ENCODE results near the gene SERPINB6.
"Not testable (repeated sequence)": the region's sequence is repeated elsewhere in the genome, so short reads cannot be mapped to it uniquely, and the experiment has no call there.

SERPINB6 gene

DNA sequence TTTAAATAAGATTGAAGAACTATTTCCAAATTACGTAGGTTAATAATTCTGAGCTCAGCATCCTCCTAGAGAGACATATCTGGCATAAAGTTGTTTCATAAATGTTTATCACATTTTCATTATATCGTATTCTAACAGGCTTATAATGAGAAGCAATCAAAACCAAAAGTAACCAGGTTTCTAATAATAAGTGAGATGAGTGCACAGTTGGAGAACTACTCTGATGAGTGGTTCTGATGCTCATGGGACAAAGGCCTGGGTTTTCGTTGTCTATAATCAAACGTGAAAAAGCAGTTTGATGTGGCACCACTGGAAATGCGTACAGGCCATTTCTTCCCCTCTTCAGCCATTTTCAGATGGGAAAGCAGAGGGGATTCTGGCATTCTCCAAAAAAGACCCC lies 4.7 kb upstream of the SERPINB6 start:
- DNase-seq: no peak

DNA sequence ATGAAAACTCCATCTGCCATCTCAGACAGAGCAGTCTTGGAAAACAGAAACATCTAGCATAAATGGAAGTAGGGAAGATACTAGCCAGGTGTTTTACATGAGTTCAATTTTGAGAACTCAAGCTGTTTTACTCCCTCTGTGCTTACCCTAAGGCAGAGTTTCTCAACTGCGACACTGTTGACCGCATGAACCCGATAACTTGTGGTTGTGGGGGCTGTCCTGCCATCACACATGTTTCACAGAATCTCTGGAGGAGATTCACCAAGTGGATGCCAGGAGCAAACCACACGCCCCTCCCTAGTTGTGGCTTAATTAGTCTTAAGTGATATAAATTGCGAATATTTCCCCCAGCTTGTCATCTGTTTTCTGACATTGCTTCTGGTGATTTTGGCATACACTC lies 2.3 kb upstream of the SERPINB6 start:
- DNase-seq: no peak

DNA sequence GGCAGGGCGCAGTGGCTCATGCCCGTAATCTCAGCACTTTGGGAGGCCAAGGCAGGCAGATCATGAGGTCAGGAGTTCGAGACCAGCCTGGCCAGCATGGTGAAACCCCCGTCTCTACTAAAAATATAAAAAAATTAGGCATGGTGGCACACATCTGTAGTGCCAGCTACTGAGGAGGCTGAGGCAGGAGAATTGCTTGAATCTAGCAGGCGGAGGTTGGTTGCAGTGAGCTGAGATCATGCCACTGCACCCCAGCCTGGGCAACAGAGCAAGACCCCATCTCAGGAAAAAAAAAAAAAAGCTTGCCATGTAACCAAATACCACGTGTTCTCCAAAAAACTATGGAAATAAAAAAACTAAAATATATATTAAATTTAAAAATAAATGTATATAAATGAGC lies 1.8 kb upstream of the SERPINB6 start:
- not testable (repeated sequence) for DNase-seq

DNA sequence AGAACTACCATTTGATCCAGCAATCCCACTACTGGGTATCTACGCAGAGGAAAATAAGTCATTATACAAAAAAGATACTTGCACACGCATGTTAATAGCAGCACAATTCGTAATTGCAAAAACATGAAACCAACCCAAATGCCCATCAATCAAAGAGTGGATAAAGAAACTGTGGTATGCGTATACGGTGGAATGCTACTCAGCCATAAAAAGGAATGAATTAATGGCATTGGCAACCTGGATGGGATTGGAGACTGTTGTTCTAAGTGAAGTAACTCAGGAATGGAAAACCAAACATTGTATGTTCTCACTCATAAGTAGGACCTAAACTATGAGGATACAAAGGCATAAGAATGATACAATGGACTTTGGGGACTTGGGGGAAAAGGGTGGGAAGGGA lies 1.3 kb upstream of the SERPINB6 start:
- not testable (repeated sequence) for DNase-seq

DNA sequence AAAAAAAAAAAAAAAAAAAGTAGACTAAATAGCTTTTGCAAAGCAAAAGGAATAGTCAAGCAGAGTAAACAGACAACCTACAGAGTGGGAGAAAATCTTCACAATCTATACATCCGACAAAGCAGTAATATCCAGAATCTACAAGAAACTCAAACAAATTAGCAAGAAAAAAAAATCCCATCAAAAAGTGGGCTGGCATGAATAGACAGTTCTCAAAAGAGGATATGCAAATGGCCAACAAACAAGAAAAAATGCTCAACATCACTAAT lies 786 bp upstream of the SERPINB6 start:
- DNase-seq: not testable (repeated sequence)

DNA sequence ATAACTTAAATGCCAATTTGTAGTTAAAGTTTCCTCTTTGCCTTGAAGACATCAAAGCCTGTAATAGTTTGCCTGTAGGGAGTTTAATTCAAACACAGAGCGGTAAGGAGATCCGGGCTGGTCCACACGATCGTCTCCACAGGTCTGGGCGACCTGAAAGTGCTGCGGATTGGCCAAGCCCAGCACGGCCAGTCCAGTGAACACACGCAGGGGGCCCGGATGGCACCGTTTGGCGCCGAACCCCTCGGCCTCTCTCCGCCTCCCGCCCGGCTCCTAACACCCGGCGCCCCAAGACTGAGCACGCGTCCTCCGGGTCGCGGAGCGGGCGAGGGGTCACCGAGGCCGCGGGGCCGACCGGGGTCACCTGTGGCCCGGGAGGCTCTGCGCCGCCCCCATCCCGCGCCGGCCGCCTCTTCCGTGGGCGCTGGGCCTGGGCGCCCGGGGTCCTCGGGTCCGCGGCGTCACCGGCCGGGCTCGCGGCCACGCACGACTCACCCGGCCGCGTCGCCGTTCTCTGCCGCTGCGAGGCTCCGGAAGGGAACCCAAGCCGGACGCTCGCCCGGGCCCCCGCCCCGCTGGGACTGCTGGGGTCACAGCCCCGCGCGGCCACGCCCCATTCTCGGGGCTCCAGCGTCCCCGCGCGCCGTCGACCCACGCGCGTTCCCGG lies 481 bp downstream of the SERPINB6 start:
- peak; percentile 82 for DNase-seq

DNA sequence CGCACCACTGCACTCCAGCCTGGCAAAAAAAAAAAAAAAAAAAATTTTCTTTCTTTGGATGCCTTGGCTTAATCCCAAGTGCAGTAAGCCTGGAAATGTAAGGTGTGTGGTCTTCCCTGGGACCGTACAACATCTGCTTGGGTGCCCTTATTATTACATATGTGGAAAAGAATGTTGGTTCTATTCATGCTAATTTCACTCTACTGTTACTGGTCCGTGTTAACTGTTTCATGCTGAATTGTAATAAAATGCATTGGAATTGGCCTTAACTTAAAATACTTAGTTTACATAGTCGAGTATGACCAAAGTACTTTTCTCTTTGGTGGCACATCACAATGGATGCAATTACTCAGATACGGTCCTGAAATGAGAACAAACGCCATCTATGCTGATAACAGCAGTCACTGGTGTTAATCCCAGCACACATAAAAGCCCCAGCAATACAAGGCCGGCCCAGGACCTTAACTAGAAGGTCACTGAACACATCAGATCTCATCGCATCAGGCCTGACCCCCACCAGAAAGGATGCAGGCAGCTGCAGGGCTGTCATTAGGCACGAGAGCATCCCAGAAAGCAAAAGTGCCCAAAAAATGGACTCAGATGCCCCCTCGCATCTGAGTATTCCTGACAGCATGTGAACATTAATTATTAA lies 1.2 kb downstream of the SERPINB6 start:
- no peak for DNase-seq

DNA sequence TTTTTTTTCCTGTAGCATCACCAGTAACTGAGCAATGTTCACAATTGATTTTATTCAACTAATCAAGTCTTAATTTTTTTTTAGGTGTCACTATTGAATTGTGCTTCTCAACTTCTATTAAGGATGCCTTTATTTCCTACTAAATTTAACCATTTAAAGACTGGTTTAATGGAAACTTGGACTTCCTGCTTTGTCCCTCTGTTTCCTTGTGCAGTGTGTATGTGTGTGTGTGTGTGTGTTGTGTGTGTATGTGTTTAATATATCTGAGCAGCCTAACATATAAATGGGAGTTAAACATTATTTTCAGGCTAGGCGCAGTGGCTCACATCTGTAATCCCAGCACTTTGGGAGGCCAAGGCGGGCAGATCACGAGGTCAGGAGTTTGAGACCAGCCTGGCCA lies 1.8 kb downstream of the SERPINB6 start:
- no peak for DNase-seq

DNA sequence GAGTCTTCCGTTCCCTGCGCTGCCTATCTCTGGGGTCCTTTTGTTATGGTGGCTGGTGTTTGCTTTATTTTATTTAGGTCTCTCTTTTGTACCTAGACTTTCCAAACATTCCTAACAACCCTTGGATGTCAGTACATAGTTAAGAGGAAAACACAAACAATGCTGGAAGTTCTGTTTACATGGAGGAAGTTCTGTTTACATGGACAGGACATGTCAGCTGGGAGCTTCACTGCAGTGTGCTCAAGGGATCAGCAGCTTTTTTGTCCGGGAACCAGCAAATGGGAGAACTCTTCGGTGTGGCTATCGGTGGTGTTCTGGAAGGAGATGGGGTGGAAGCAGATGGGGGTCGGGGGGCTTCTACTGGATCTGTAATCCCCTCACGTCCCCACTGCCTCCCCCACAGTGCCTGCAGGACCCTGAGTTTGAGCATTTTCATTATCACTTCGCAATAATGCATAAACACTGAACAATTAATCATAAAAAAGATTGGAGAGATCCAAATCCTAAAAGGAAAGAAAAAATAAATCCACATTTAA lies 2.7 kb downstream of the SERPINB6 start:
- DNase-seq: no peak

DNA sequence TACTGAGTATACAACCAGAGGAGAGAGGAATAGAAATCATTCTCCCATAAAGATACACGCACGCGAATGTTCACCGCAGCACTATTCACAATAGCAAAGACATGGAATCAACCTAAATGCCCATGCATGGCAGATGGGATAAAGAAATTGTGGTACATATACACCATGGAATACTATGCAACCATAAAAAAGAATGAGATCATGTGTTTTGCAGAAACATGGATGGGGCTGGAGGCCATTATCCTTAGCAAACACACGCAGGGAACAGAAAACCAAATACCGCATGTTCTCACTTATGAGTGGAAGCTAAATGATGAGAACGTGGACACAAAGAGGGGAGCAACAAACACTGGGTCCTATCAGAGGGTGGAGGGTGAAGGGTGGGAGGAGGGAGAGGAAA lies 3.4 kb downstream of the SERPINB6 start:
- no peak for DNase-seq

DNA sequence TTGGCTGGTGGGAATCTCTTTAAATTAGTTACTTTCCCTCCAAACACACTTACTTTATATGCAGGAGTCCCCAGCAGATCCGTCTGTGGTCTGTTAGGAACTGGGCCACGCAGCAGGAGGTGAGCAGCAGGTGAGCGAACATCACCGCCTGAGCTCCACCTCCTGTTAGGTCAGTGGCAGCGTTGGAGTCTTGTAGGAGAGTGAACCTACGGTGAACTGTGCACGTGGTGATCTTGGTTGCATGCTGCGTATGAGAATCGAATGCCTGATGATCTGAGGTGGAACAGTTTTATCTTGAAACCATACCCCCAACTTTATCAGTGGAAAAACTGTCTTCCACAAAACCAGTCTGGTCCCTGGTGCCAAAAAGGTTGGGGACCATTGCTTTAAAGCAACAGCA lies 5.0 kb downstream of the SERPINB6 start:
- DNase-seq: no peak

DNA sequence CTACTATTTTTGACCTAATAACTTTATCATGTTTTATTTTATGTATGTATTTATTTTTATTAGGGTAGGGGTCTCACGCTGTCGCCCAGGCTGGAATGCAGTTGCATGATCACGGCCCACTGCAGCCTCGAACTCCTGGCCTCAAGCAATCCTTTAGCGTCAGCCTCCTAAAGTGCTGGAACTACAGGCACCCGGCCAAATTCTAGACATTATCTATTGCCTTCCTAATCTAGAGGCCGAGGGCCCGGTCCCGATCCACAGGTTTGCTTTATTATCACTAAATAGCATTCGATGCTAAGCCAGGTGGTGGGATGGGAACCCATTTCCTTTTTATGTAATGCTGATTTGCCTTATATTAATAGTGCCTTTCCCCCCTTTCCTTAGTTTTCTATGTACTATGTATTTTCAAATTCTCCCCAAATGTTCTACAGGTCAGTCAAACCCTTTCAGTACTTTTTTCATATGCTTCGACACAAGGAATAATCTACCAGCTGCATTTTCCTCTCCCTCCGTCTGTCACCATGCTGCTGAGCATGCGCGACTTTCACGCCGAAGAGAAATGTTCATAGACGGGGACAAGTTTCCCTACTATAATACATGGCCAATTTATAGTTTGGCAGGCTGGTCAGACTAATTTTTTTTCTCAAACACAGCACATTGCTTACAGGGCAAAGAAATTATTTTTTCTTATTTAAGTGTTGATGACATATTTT lies 6.4 kb downstream of the SERPINB6 start:
- no peak for DNase-seq

DNA sequence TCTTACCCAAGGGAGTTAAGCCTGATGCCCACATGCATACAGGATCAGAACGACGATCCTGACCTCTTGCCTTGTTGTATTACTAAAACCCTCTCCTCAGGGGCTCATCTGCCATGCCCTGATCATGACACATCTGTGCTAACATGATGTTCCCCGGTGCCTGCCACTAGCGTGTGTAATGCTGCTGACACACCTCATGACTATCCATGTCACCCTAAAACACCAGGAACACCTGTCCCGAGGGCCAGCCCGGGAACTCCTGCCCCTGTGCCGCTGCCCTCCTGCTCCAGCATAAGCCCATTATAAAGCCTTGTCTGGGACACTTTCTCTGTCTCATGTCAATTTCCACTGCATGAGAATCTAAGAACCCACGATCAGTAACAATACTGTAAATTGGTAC lies 7.6 kb downstream of the SERPINB6 start:
- no peak for DNase-seq

DNA sequence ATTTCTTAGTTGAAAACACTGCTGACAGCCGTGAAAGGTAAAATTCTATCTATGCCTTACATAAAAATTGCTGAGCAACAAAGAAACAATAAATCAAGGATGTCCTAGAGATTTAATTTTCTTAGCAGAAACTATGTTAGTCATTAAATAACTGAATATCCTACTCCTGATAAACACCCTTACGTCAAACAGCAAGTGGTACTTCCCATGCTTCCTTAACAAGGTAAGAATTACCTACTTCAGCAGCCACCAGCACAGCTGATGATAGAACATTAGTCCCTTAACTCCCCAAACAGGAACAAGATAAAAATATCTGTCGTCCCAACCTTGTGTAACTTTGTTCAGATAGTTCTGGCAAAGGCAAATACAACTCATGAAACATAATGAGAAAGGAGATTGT lies 8.7 kb downstream of the SERPINB6 start:
- no peak for DNase-seq

DNA sequence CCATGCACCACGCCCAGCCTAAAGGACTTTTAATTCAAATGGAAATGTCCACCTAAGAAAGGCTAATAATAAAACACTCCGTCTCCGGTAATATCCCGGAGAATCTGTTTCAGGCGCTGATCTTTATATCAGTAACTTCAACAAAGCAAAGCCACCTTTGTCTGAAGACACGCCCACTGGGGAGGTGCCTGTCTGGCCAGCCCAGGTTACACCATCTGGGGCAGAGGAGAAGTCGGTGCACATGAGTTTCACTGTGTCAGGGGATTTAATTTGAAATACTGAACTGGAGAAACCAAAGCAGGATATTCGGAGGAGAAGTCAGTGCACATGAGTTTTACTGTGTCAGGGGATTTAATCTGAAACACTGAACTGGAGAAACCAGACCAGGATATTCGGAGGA lies 9.4 kb downstream of the SERPINB6 start:
- DNase-seq: no peak

DNA sequence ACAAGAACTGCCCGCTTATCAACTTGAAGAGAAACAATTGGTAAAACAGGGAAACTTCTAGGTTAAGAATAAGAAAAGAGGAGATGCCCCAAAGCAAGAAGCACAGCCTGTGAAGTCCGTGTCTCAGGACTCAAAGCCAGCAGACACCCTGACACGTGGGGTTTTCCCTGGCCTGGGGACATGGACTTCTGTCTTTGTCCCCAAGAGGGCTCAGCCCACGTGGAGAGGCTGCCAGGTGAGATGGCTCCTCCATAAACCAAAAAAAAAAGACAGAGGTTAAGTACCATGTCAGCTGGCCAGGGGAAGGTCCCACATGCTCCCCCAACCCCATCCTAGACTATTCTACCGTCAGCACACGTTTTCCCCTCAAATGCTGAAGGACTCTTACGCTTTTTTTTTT lies 9.9 kb downstream of the SERPINB6 start:
- DNase-seq: no peak

DNA sequence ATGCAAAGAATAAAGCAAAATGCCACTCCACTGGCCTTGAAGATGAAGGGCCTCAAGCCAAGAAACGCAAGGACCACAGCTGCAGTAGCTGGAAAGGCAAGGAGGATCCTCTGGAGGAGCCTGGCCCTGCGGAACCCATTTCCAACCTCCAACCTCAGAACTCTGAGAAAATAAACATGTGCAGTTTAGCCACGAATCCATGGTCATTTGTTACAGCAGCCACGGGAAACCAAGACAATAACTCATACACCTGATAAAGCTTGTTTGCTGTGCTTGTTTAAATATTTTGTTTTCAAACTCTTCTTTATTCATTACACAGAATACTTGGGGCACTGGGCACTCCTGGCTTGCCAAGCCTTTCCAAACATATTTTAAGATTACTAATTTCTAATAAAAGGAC lies 10.4 kb downstream of the SERPINB6 start:
- no peak for DNase-seq

DNA sequence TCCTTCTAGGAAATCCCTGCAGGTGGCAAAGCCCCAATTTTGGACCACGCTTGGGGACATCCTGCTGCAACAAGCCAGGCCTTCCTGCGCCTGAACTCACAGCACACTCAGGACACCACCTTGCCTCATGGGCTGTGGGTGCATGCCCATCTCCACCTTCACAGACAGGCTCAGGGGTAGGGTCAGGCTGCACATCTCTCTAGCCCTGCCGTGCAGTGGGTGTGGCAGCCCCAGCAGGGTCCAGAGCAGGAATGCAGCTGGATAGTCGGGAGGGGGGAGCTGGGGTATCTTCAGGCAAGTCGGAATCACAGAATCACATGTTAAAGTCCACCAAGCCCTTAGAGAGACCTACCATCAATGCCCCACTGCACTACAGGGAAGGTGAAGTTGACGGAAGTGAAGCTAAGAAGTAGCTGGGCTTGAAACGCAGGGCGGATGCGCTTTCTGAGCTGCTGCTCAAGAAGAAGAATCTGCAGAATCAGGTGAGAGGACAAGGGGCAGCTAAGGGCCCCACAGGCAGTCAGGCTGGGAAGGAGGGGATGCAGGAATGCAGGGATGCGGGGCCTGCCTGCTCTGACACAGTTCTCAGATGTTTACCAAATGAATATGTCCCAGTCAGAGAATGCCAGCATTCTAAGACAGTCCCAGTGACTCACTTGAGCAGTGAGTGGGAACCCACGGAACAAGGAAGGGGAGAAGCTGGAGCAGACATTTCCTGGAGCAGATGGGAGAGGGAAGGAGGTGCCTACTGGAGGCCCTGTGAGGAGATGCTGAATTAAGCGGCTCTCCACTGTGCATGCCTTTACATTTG lies 11.3 kb downstream of the SERPINB6 start:
- DNase-seq: no peak

DNA sequence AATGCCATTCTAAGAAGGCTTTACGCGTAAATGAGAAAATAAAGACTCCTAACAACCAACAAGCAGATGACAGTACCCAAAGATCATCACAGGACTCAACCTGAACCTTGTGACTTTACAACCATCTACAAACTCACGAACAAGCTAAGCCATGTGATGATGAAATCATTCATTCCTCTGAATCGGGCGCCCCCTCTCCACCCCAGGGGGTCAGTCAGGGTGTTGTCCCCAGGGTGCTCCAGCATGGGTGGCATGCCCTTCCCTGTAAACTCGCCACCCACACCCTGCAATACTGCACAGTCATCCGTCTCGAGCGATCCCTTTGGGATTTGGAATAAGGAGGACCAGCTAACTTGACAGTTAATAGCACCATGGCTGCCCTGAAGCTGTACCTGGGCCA lies 12.6 kb downstream of the SERPINB6 start:
- DNase-seq: no peak

DNA sequence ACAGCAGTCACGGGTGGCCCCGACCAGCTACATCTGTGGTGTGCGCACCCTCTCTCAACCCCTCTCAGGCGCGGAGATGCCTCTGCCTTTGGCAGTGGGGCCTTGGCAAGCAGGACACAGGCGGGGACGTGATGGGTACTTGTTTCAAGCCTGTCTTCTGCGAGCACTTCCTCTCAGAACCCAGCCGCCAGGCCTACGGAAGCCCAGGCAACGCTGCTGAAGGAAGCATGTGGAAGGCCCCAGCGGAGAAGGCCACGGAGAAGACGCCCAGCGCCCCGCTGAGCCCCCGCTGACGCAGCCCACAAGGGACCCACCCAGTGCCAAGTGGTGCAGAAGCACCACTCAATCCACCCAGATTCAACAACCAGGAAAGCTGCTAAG lies 13.0 kb downstream of the SERPINB6 start:
- no peak for DNase-seq

DNA sequence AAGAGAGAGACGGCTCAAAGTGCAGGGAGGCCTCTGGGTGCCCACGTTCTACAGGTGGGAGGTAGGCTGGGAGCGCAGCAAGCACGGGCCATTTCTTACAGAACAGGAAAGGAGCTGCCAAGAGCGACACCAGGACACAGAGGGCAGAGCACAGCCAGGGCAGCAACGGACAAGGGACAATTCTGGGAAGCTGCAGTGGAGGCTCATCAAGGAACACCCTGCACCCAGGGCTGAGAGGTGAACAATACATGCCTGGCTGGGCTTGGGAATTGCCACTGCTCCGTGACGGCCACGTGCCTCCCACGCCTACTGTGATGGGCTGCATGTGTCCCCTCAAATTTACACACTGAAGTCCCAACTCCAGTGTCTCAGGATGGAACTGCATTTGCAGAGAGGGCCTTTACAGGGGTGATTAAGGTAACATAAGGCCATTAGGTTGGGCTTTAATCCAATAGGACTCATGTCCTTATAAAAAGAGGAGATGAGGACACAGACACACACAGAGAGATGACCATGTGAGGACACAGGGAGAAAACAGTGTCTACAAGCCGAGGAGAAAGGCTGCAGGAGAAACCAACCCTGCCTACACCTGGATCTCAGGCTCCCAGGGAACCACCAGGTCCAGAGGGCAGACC lies 13.6 kb downstream of the SERPINB6 start:
- DNase-seq: no peak

DNA sequence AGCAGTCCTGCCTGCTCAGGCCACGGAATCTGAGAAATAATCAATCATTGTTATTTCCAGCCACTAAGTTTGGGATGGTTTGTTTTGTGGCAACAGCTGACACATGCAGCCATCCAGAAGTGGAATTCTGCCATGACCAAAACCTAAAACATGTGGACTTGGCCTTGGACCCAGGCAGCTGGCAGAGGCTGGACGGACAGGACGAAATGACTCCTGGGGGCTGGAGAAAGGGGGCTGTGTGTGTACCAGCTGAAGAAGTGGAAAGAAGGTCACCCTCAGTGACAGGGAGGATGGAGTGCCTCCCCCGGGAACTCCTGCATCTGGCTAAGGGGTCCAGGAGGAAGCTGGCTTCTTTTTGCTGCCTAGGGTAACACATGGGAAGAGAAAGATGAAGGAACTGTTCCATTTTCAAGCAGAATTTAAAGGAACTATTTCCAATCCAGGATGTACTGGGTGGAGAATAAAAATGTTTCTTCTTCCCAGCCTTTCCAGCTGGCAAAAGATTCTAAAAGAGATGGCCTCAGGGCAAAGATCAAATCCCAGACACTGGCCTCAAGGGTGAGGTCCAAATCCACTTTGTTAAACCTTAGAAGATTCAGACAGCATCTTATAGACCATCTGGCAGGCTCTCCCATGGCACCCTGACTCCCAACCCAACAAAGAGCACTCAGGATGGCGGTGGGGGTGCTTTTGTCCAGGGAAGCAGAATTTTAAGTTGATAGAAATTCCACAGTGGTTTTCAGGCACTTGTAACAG lies 14.3 kb downstream of the SERPINB6 start:
- DNase-seq: no peak
